B cell (primary cell): ENCODE measurements around the gene KTN1. TPM values are rescaled to one million over a fixed set of nuclear protein-coding genes. Genes with fewer than 3 reads are reported as not detected.

ENCODE experiments used
- ATAC-seq: fragments of 200-7000 bp; cut with Tn5 transposase; one replicate; pipeline ENCODE4 v1.10.0; 2021; ENCODE audit warnings: low read depth, mild to moderate bottlenecking, moderate number of reproducible peaks, moderate library complexity
- CTCF ChIA-PET: fragments of 350-600 bp; sonication (Branson Sonifier 250); formaldehyde crosslinking; loops from one replicate; lab custom pipeline; 2021; ENCODE audit warnings: antibody characterized with exemption, inconsistent platforms; lab: Charles Lee
- POLR2A ChIA-PET: fragments of 350-600 bp; sonication (Branson Sonifier 250); formaldehyde crosslinking; loops from one replicate; lab custom pipeline; 2021; ENCODE audit warnings: antibody characterized with exemption; lab: Charles Lee
- DNase-seq: peaks from one replicate; pipeline ENCODE4 v3.0.0; 2013
- H2AFZ ChIP-seq: 2 replicates; pipeline ENCODE4 v1.6.1; 2012; ENCODE audit warnings: mild to moderate bottlenecking, low read depth, low read length; ENCODE audit not compliant: insufficient read depth, poor library complexity, severe bottlenecking
- H3K27ac ChIP-seq, 2 donors: 1 replicate in 1 of 2; 2 replicates in 1 of 2; pipeline ENCODE4 v1.5.1; 2012 to 2013; ENCODE audit warnings: low read length in 2 of 2, mild to moderate bottlenecking in 2 of 2, moderate library complexity in 1 of 2
- H3K27me3 ChIP-seq, 4 experiments: fragments of 200-600 bp in 1 of 4; sonication (generic) in 1 of 4; replicated peaks in 1 of 4; 1 replicate in 2 of 4; 2 replicates in 2 of 4; pipeline versions ENCODE4 v1.6.1 to v1.7.0; 2013 to 2016; ENCODE audit warnings: low read length in 3 of 4, mild to moderate bottlenecking in 2 of 4, mixed read lengths in 1 of 4, moderate library complexity in 1 of 4; ENCODE audit not compliant: insufficient read depth in 4 of 4, control insufficient read depth in 3 of 4; ENCODE audit errors: control extremely low read depth in 1 of 4
- H3K36me3 ChIP-seq, 2 experiments: replicated peaks in 1 of 2; 1 replicate in 1 of 2; 2 replicates in 1 of 2; pipeline versions ENCODE4 v1.6.1 to v1.7.1; 2013; ENCODE audit warnings: low read length in 1 of 2; ENCODE audit not compliant: insufficient read depth in 2 of 2, control insufficient read depth in 1 of 2; ENCODE audit errors: control extremely low read depth in 1 of 2, extremely low read depth in 1 of 2
- H3K4me1 ChIP-seq, 2 donors: fragments of 200-600 bp in 1 of 2; sonication (generic) in 1 of 2; 1 replicate in 1 of 2; 2 replicates in 1 of 2; pipeline versions ENCODE4 v1.5.1 to v1.6.1; 2013 to 2017; ENCODE audit warnings: low read length in 2 of 2; ENCODE audit not compliant: control insufficient read depth in 2 of 2, insufficient read depth in 2 of 2
- H3K4me2 ChIP-seq: replicated peaks from 2 replicates; pipeline ENCODE3; 2012; ENCODE audit warnings: mild to moderate bottlenecking, low read depth, low read length; ENCODE audit not compliant: poor library complexity, severe bottlenecking
- H3K4me3 ChIP-seq, 5 experiments: fragments of 200-600 bp in 1 of 5; sonication (generic) in 1 of 5; 1 replicate in 3 of 5; 2 replicates in 2 of 5; pipeline versions ENCODE4 v1.5.1 to v1.7.0; 2011 to 2016; ENCODE audit warnings: low read length in 4 of 5, mild to moderate bottlenecking in 4 of 5, low read depth in 2 of 5, control low read depth in 1 of 5, moderate library complexity in 1 of 5; ENCODE audit not compliant: insufficient read depth in 1 of 5; ENCODE audit errors: control extremely low read depth in 1 of 5, extremely low read depth in 1 of 5
- H3K79me2 ChIP-seq: fragments of 200-600 bp; sonication (generic); one replicate; pipeline ENCODE4 v1.6.0; 2016; ENCODE audit warnings: low read length; ENCODE audit not compliant: control insufficient read depth, insufficient read depth
- H3K9ac ChIP-seq: fragments of 200-600 bp; sonication (generic); 2 replicates; pipeline ENCODE4 v1.6.1; 2017; ENCODE audit warnings: mild to moderate bottlenecking, low read length, moderate library complexity
- H3K9me3 ChIP-seq, 3 donors: one replicate each; pipeline versions ENCODE4 v1.6.1 to v1.7.1; 2013; ENCODE audit warnings: low read length in 2 of 3; ENCODE audit not compliant: control insufficient read depth in 2 of 3, insufficient read depth in 1 of 3; ENCODE audit errors: control extremely low read depth in 1 of 3
- H4K20me1 ChIP-seq: 2 replicates; pipeline ENCODE4 v1.6.0; 2012; ENCODE audit warnings: mild to moderate bottlenecking, low read length; ENCODE audit not compliant: insufficient read depth, control insufficient read depth, poor library complexity, severe bottlenecking
- H3K27ac Mint-ChIP-seq: one replicate; pipeline ENCODE4 v1.8.0; 2021; ENCODE audit warnings: mixed read lengths
- H3K27me3 Mint-ChIP-seq: one replicate; pipeline ENCODE4 v1.8.0; 2021; ENCODE audit warnings: mixed read lengths
- H3K4me1 Mint-ChIP-seq: one replicate; pipeline ENCODE4 v1.8.0; 2021; ENCODE audit warnings: mixed read lengths
- H3K4me3 Mint-ChIP-seq: one replicate; pipeline ENCODE4 v1.8.0; 2021; ENCODE audit warnings: mixed read lengths
- H3K9me3 Mint-ChIP-seq: one replicate; pipeline ENCODE4 v1.8.0; 2022; ENCODE audit warnings: mixed read lengths; ENCODE audit not compliant: insufficient read depth
- EZH2 ChIP-seq: IDR thresholded peaks from 2 replicates; pipeline ENCODE4 v1.6.1; 2012; ENCODE audit warnings: borderline replicate concordance, low read depth, mild to moderate bottlenecking, moderate library complexity, low read length; ENCODE audit not compliant: insufficient read depth, poor library complexity, severe bottlenecking
- WGBS: methylation state at CpG from one replicate; pipeline ENCODE4 v1.1.5; 2013; ENCODE audit warnings: missing lambda C conversion rate; ENCODE audit not compliant: insufficient coverage; 5-methylcytosine and 5-hydroxymethylcytosine counted together
- intact Hi-C: fragments of 100-400 bp; cut with micrococcal nuclease; formaldehyde crosslinking; loops from one replicate; pipeline ENCODE4 v1.10.0; 2022
- polyA plus RNA-seq: library from polyadenylated mRNA; depleted of rRNA; stranded (reverse); fragments of >200 nt; gene quantifications from 2 replicates; pipeline ENCODE4 v1.2.3, GENCODE V29; 2012
- total RNA-seq, 2 donors: library from RNA; stranded (reverse); fragments of 120-200 nt in 1 of 2; gene quantifications; 1 replicate in 1 of 2; 2 replicates in 1 of 2; pipeline versions ENCODE4 v1.2.3 to v1.2.4, GENCODE V29; 2013 to 2022
- TF ChIP-seq, protein P1 (sequence below): fragments of 200-600 bp; IDR thresholded peaks from one replicate; pipeline ENCODE4 v1.8.0; 2022; ENCODE audit warnings: antibody characterized with exemption, mild to moderate bottlenecking

KTN1 gene
- total and polyA plus RNA-seq, 2 donors (not counting 1 experiment from before 2014, with no cell fraction given), result 25.8 to 123 TPM

DNA sequence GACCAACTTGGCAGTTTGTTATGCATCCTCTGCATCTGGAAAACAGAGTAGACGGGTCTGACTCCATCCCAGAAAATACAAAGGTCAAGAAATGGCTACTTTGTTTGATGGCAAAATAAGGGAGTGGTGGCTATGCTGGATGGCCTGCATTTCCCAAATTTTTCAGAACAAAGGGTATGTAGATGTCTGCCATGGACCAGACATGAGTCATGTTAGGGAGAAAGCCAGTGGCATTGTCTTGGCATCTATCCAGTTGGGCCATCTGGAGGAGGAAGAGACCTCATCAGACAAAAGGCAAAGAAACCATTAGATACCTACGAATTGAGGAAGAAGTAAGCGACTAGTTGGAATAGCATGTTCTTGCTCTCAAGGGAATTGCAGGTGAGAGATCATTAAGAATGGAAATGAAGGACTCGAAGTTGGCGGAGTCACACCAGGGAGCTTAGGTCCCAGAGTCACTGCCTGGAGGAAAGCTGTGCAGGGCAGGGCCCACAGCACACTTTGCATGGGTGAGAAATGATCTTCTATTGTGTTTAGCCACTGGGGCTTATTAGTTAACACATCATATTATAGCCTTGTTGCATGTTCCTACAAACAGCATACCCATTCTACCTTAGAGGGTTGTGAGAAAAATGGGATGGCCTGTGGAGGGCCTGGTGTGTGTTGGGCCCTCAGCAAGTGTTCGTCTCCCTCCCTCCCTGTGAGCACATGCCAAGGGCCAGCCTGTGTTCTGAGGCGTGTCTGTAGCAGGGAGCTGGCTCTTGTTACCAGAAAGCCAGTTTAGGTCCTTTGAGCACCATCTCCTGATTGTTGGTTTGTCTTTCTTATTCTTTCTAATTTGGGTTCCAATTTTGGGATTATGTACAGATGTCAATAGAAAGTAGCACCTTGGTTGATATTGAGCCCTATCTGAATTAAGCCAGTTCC is 119.4 kb downstream of the KTN1 start:
- H3K4me1 ChIP-seq, result peaks cover 5 to 6% of the 10 kb centered on the region in 2 donors
- H3K9me3 ChIP-seq, result no peaks in the 10 kb centered on the region
- no peak overlapping the region for H3K4me2 ChIP-seq
- no peak for TF ChIP-seq EZH2
- TF ChIP-seq, protein P1, sequence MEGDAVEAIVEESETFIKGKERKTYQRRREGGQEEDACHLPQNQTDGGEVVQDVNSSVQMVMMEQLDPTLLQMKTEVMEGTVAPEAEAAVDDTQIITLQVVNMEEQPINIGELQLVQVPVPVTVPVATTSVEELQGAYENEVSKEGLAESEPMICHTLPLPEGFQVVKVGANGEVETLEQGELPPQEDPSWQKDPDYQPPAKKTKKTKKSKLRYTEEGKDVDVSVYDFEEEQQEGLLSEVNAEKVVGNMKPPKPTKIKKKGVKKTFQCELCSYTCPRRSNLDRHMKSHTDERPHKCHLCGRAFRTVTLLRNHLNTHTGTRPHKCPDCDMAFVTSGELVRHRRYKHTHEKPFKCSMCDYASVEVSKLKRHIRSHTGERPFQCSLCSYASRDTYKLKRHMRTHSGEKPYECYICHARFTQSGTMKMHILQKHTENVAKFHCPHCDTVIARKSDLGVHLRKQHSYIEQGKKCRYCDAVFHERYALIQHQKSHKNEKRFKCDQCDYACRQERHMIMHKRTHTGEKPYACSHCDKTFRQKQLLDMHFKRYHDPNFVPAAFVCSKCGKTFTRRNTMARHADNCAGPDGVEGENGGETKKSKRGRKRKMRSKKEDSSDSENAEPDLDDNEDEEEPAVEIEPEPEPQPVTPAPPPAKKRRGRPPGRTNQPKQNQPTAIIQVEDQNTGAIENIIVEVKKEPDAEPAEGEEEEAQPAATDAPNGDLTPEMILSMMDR, result no peak
- H3K79me2 ChIP-seq, result no peaks in the 10 kb centered on the region
- no peaks in the 10 kb centered on the region for H3K27me3 Mint-ChIP-seq
- CTCF ChIA-PET, result interaction anchor here (0.5 kb wide), 1 partner anchor 799 kb away, joined by 3 read pairs; no protein-coding TSS in a partner anchor
- H3K27me3 ChIP-seq, result no peaks in the 10 kb centered on the region
- H4K20me1 ChIP-seq, result no peaks in the 10 kb centered on the region
- WGBS, result 83% methylated on average over 6 of the region's 7 CpGs
- H3K4me1 Mint-ChIP-seq, result peaks cover 12% of the 10 kb centered on the region
- intact Hi-C loops, result no loop called here
- ATAC-seq (no peak), DNase-seq (no peak)
- H3K9me3 Mint-ChIP-seq, result no peaks in the 10 kb centered on the region
- no peak overlapping the region for H3K4me3 ChIP-seq
- H3K9ac ChIP-seq, result no peak overlapping the region
- no peak overlapping the region for H3K27ac Mint-ChIP-seq
- no peaks in the 10 kb centered on the region for H3K36me3 ChIP-seq
- no peak overlapping the region for H2AFZ ChIP-seq
- no peak overlapping the region for H3K4me3 Mint-ChIP-seq
- POLR2A ChIA-PET, result no interaction called here
- no peak overlapping the region for H3K27ac ChIP-seq

DNA sequence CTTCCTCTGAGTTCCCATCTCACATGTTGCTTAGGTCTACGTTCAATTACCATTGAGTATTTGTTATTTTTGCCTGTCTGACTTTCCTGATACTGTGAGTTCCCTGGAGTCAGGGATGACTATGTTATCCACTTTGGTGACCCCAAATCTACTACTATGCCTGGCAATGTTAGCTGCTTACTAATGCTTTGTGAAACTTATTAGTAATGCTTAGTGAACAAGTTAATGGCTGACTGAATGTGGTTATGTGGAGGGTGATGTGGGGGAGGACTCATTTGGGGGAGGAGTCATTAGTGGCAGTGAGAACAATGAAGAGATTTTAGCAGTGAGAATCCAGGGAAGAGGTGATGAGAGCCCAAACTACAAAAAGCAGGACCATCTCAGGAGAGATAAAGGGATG is 121.6 kb downstream of the KTN1 start:
- H3K4me1 Mint-ChIP-seq, result peaks cover 12% of the 10 kb centered on the region
- no peak overlapping the region for H3K27ac Mint-ChIP-seq
- peaks cover 5 to 6% of the 10 kb centered on the region in 2 donors for H3K4me1 ChIP-seq
- no peaks in the 10 kb centered on the region for H3K27me3 Mint-ChIP-seq
- no peak overlapping the region for H3K4me3 ChIP-seq
- H3K36me3 ChIP-seq, result no peaks in the 10 kb centered on the region
- POLR2A ChIA-PET, result no interaction called here
- no peaks in the 10 kb centered on the region for H3K9me3 Mint-ChIP-seq
- ATAC-seq (no peak), DNase-seq (no peak)
- WGBS, result 60% methylated on average over 1 of the region's 1 CpG
- CTCF ChIA-PET, result interaction anchor here (1.3 kb wide), 1 partner anchor 638 kb away, joined by 3 read pairs; no protein-coding TSS in a partner anchor
- no peak overlapping the region for H3K27ac ChIP-seq
- no peak overlapping the region for H2AFZ ChIP-seq
- intact Hi-C loops, result no loop called here
- H4K20me1 ChIP-seq, result no peaks in the 10 kb centered on the region
- no peak overlapping the region for H3K9ac ChIP-seq
- no peak overlapping the region for H3K4me3 Mint-ChIP-seq
- H3K27me3 ChIP-seq, result no peaks in the 10 kb centered on the region
- H3K9me3 ChIP-seq, result no peaks in the 10 kb centered on the region
- TF ChIP-seq EZH2, result no peak
- TF ChIP-seq, protein P1, result no peak
- no peak overlapping the region for H3K4me2 ChIP-seq
- H3K79me2 ChIP-seq, result no peaks in the 10 kb centered on the region
